Measurements from ENCODE around the gene NOTCH3. TPM values are rescaled to one million over a fixed set of nuclear protein-coding genes. Genes with fewer than 3 reads are reported as not detected.

NOTCH3 gene
- total RNA-seq, 1 experiment from 2014 or later: 153 TPM

GRCh38 chr19:15137777-15138176 lies 63.0 kb downstream of the NOTCH3 start:
- Mint-ChIP-seq H3K9me3 (peaks cover 27% of the 10 kb centered on the region), H3K4me1 (no peaks in the 10 kb centered on the region), H3K27ac (no peak overlapping the region), H3K27me3 (ENCODE audit: low read depth) (peaks cover 41% of the 10 kb centered on the region), H3K4me3 (no peak overlapping the region), H3K36me3 (peaks cover 4% of the 10 kb centered on the region; the same call in 1 of the 2 replicates)
- TF ChIP-seq ZSCAN18 (CRISPR knock-in tag; IDR thresholded peaks at IDR 0.05) (no peak), USF1 (CRISPR knock-in tag; IDR thresholded peaks at IDR 0.05) (no peak), FOXK1 (CRISPR knock-in tag; IDR thresholded peaks at IDR 0.05) (no peak), ZNF532 (CRISPR knock-in tag; IDR thresholded peaks at IDR 0.05; ENCODE audit: borderline replicate concordance) (no peak), CREM (CRISPR knock-in tag; IDR thresholded peaks at IDR 0.05) (no peak), ZNF423 (CRISPR knock-in tag; IDR thresholded peaks at IDR 0.05) (no peak), ZNF121 (CRISPR knock-in tag; IDR thresholded peaks at IDR 0.05) (no peak), MLX (CRISPR knock-in tag; IDR thresholded peaks at IDR 0.05) (no peak), NFE2L1 (CRISPR knock-in tag; IDR thresholded peaks at IDR 0.05) (no peak), ZBTB21 (CRISPR knock-in tag; IDR thresholded peaks at IDR 0.05; ENCODE audit: borderline replicate concordance) (no peak), ZNF425 (CRISPR knock-in tag; conservative IDR thresholded peaks at IDR 0.05) (no peak), RELA (CRISPR knock-in tag; IDR thresholded peaks at IDR 0.05; ENCODE audit: borderline replicate concordance) (no peak), ZNF512 (CRISPR knock-in tag; IDR thresholded peaks at IDR 0.05; ENCODE audit: borderline replicate concordance) (no peak), TP53 (CRISPR knock-in tag; IDR thresholded peaks at IDR 0.05) (no peak), ATF2 (CRISPR knock-in tag; IDR thresholded peaks at IDR 0.05; ENCODE audit: borderline replicate concordance, low read depth) (no peak), CDX4 (CRISPR knock-in tag; IDR thresholded peaks at IDR 0.05; ENCODE audit: borderline replicate concordance) (no peak)
- POLR2A ChIA-PET: no interaction called here
- DNase-seq (ENCODE audit: low spot score) (no peak), ATAC-seq (no peak)
- CTCF ChIA-PET: interaction anchor here (0.8 kb wide), 1 partner anchor 36 kb away, joined by 5 read pairs; no protein-coding TSS in a partner anchor

Measured in WTC11 (cell line).